ENCODE measurements around the gene AKAP12.

DNA sequence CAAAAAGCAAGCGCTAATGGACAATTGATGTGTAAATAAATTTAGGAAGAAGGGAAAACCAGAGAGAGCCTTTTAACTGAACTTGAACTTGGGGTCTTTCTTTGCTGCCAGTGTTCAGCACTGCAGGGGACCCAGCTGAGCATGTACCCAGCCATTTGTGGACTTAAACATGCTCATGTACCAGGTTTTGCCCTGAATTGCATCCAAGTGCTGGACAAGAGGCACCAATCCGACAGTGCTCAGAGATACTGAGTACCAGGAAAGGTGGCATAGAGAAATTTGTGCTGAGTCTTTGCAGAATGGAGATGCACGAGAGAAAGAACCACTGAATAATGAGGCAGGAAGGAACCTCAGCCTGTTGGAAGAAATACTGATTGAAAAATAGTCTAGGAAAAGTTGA, 16.0 kb downstream of the AKAP12 start:
- TF ChIP-seq, protein P1, sequence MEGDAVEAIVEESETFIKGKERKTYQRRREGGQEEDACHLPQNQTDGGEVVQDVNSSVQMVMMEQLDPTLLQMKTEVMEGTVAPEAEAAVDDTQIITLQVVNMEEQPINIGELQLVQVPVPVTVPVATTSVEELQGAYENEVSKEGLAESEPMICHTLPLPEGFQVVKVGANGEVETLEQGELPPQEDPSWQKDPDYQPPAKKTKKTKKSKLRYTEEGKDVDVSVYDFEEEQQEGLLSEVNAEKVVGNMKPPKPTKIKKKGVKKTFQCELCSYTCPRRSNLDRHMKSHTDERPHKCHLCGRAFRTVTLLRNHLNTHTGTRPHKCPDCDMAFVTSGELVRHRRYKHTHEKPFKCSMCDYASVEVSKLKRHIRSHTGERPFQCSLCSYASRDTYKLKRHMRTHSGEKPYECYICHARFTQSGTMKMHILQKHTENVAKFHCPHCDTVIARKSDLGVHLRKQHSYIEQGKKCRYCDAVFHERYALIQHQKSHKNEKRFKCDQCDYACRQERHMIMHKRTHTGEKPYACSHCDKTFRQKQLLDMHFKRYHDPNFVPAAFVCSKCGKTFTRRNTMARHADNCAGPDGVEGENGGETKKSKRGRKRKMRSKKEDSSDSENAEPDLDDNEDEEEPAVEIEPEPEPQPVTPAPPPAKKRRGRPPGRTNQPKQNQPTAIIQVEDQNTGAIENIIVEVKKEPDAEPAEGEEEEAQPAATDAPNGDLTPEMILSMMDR (IDR thresholded peaks at IDR 0.05) = no peak
- TF ChIP-seq, protein P2, sequence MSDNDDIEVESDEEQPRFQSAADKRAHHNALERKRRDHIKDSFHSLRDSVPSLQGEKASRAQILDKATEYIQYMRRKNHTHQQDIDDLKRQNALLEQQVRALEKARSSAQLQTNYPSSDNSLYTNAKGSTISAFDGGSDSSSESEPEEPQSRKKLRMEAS (IDR thresholded peaks at IDR 0.05) = no peak
- TF ChIP-seq SMC3 (IDR thresholded peaks at IDR 0.05) = no peak
